IMR-90 (cell line): ENCODE data around the gene NMNAT1. TPM values are rescaled to one million over a fixed set of nuclear protein-coding genes. Genes with fewer than 3 reads are reported as not detected.

Experiments
- ATAC-seq: fragments of 200-7000 bp; cut with Tn5 transposase; 2 replicates; pipeline ENCODE4 v1.9.1; 2020; ENCODE audit warnings: low read depth, mild to moderate bottlenecking, moderate library complexity
- BruUV-seq: library from RNA; stranded (reverse); fragments of 400-500 nt; replicated peaks from 2 replicates; lab custom pipeline; 2021; lab: Mats Ljungman, UMichigan
- CTCF ChIA-PET: fragments of 300-600 bp; formaldehyde crosslinking; extraction: SDS; loops from one replicate; lab custom pipeline; 2021; ENCODE audit warnings: antibody characterized with exemption; lab: Yijun Ruan, JAX
- POLR2A ChIA-PET: fragments of 300-600 bp; sonication (Branson Sonifier 250); formaldehyde crosslinking; loops from one replicate; lab custom pipeline; 2022; ENCODE audit warnings: antibody characterized with exemption; ENCODE audit not compliant: unreplicated experiment; lab: Charles Lee
- DNase-seq: peaks from one replicate; pipeline ENCODE4 v3.0.0; 2013
- H2AFZ ChIP-seq: replicated peaks from 2 replicates; pipeline ENCODE3; 2013; ENCODE audit warnings: low read length, mild to moderate bottlenecking; ENCODE audit not compliant: poor library complexity
- H2AK5ac ChIP-seq: 2 replicates; pipeline ENCODE4 v1.6.1; 2013; ENCODE audit warnings: low read depth, low read length, inconsistent platforms
- H2AK9ac ChIP-seq: replicated peaks from 2 replicates; pipeline ENCODE3; 2013; ENCODE audit warnings: mild to moderate bottlenecking, low read depth, low read length, moderate library complexity; ENCODE audit not compliant: poor library complexity
- H2BK120ac ChIP-seq: 2 replicates; pipeline ENCODE4 v1.6.1; 2013; ENCODE audit warnings: low read depth, low read length, inconsistent platforms
- H2BK15ac ChIP-seq: 3 replicates; pipeline ENCODE4 v1.6.1; 2013; ENCODE audit warnings: low read depth, low read length, inconsistent platforms
- H2BK20ac ChIP-seq: 2 replicates; pipeline ENCODE4 v1.6.1; 2013; ENCODE audit warnings: low read depth, mild to moderate bottlenecking, inconsistent platforms, low read length, moderate library complexity
- H2BK5ac ChIP-seq: 2 replicates; pipeline ENCODE4 v1.6.1; 2013; ENCODE audit warnings: mild to moderate bottlenecking, low read depth, low read length, inconsistent platforms; ENCODE audit not compliant: poor library complexity, severe bottlenecking
- H3K14ac ChIP-seq: replicated peaks from 2 replicates; pipeline ENCODE4 v1.6.1; 2013; ENCODE audit warnings: low read depth, low read length, inconsistent platforms
- H3K18ac ChIP-seq: 2 replicates; pipeline ENCODE4 v1.6.1; 2013; ENCODE audit warnings: low read depth, low read length, control low read depth
- H3K23ac ChIP-seq: 2 replicates; pipeline ENCODE4 v1.6.1; 2013; ENCODE audit warnings: low read depth, low read length, inconsistent platforms
- H3K27ac ChIP-seq: 2 replicates; pipeline ENCODE4 v1.5.1; 2013; ENCODE audit warnings: mild to moderate bottlenecking, control low read depth, low read length; ENCODE audit not compliant: insufficient read depth
- H3K27me3 ChIP-seq: 2 replicates; pipeline ENCODE4 v1.6.1; 2013; ENCODE audit warnings: low read length; ENCODE audit not compliant: control insufficient read depth, insufficient read depth
- H3K36me3 ChIP-seq: 2 replicates; pipeline ENCODE4 v1.6.1; 2013; ENCODE audit warnings: low read length, mixed read lengths; ENCODE audit not compliant: control insufficient read depth, insufficient read depth
- H3K4ac ChIP-seq: 2 replicates; pipeline ENCODE4 v1.6.1; 2013; ENCODE audit warnings: low read depth, low read length, inconsistent platforms
- H3K4me1 ChIP-seq: 2 replicates; pipeline ENCODE4 v1.6.1; 2013; ENCODE audit warnings: low read length, mixed read lengths; ENCODE audit not compliant: control insufficient read depth, insufficient read depth
- H3K4me2 ChIP-seq: 2 replicates; pipeline ENCODE4 v1.6.1; 2013; ENCODE audit warnings: low read depth, mild to moderate bottlenecking, control low read depth, low read length, moderate library complexity
- H3K4me3 ChIP-seq: 2 replicates; pipeline ENCODE4 v1.5.1; 2013; ENCODE audit warnings: low read depth, mild to moderate bottlenecking, control low read depth, low read length, moderate library complexity; ENCODE audit not compliant: insufficient read depth
- H3K56ac ChIP-seq: 2 replicates; pipeline ENCODE4 v1.6.1; 2013; ENCODE audit warnings: low read length, inconsistent platforms; ENCODE audit not compliant: insufficient read depth; ENCODE audit errors: extremely low read depth
- H3K79me1 ChIP-seq, 2 experiments: 2 replicates each; pipeline ENCODE4 v1.6.1; 2013; ENCODE audit warnings: low read length in 2 of 2, inconsistent platforms in 1 of 2, low read depth in 1 of 2
- H3K9ac ChIP-seq: 2 replicates; pipeline ENCODE4 v1.6.1; 2013; ENCODE audit warnings: low read depth, low read length, control low read depth
- H3K9me1 ChIP-seq: 2 replicates; pipeline ENCODE4 v1.6.1; 2013; ENCODE audit warnings: low read length, inconsistent platforms; ENCODE audit not compliant: insufficient read depth
- H3K9me3 ChIP-seq: 2 replicates; pipeline ENCODE4 v1.6.1; 2013; ENCODE audit warnings: low read length; ENCODE audit not compliant: control insufficient read depth, insufficient read depth
- H4K20me1 ChIP-seq: 2 replicates; pipeline ENCODE4 v1.6.1; 2013; ENCODE audit warnings: low read length, inconsistent platforms; ENCODE audit not compliant: insufficient read depth
- H4K5ac ChIP-seq: 2 replicates; pipeline ENCODE4 v1.6.1; 2013; ENCODE audit warnings: mild to moderate bottlenecking, low read depth, low read length, control low read depth
- H4K8ac ChIP-seq, 2 experiments: 2 replicates each; pipeline ENCODE4 v1.6.1; 2013; ENCODE audit warnings: low read depth in 2 of 2, low read length in 2 of 2, control low read depth in 1 of 2, inconsistent platforms in 1 of 2
- H4K91ac ChIP-seq: 2 replicates; pipeline ENCODE4 v1.6.1; 2013; ENCODE audit warnings: low read depth, low read length, inconsistent platforms; ENCODE audit not compliant: insufficient read depth
- BHLHE40 ChIP-seq: fragments of 150-350 bp; IDR thresholded peaks from 2 replicates; pipeline ENCODE4 v1.6.1; 2016; ENCODE audit warnings: mild to moderate bottlenecking, low read depth, low read length
- CEBPB ChIP-seq: IDR thresholded peaks from 2 replicates; pipeline ENCODE4 v1.6.1; 2012; ENCODE audit warnings: low read depth, low read length, improper control_type of control experiment
- CHD1 ChIP-seq: IDR thresholded peaks from 2 replicates; pipeline ENCODE4 v1.6.1; 2012; ENCODE audit warnings: low read depth, low read length, improper control_type of control experiment
- CTCF ChIP-seq: conservative IDR thresholded peaks from 2 replicates; pipeline ENCODE4 v1.5.1; 2012; ENCODE audit warnings: mild to moderate bottlenecking, low read depth, low read length, improper control_type of control experiment
- ELK1 ChIP-seq: fragments of 150-350 bp; IDR thresholded peaks from 2 replicates; pipeline ENCODE4 v1.6.1; 2016; ENCODE audit warnings: low read depth, mild to moderate bottlenecking, low read length, moderate library complexity, borderline replicate concordance
- FOS ChIP-seq: fragments of 150-350 bp; IDR thresholded peaks from 2 replicates; pipeline ENCODE4 v1.6.1; 2016; ENCODE audit warnings: low read depth, low read length
- MAFK ChIP-seq: IDR thresholded peaks from 2 replicates; pipeline ENCODE4 v1.6.1; 2012; ENCODE audit warnings: low read depth, low read length, improper control_type of control experiment
- MAZ ChIP-seq: IDR thresholded peaks from 2 replicates; pipeline ENCODE4 v1.6.1; 2012; ENCODE audit warnings: low read depth, mild to moderate bottlenecking, low read length, improper control_type of control experiment, moderate library complexity, borderline replicate concordance
- NFE2L2 ChIP-seq: fragments of 150-350 bp; IDR thresholded peaks from 2 replicates; pipeline ENCODE4 v1.6.1; 2016; ENCODE audit warnings: low read depth, mild to moderate bottlenecking, low read length
- POLR2A ChIP-seq: IDR thresholded peaks from 2 replicates; pipeline ENCODE4 v1.6.1; 2012; ENCODE audit warnings: mild to moderate bottlenecking, low read depth, low read length
- RCOR1 ChIP-seq: IDR thresholded peaks from 2 replicates; pipeline ENCODE4 v1.6.1; 2012; ENCODE audit warnings: mild to moderate bottlenecking, low read length, improper control_type of control experiment; ENCODE audit not compliant: insufficient replicate concordance
- RFX5 ChIP-seq: IDR thresholded peaks from 2 replicates; pipeline ENCODE4 v1.8.0; 2012; ENCODE audit warnings: low read depth, mild to moderate bottlenecking, low read length, moderate library complexity
- SMC3 ChIP-seq: fragments of 150-350 bp; IDR thresholded peaks from 2 replicates; pipeline ENCODE4 v1.6.1; 2016; ENCODE audit warnings: low read depth, mild to moderate bottlenecking, antibody characterized with exemption, low read length, moderate library complexity
- USF2 ChIP-seq: fragments of 150-350 bp; IDR thresholded peaks from 2 replicates; pipeline ENCODE4 v1.6.1; 2017; ENCODE audit warnings: mild to moderate bottlenecking, antibody characterized with exemption, low read length, low read depth
- WGBS, 2 experiments: methylation state at CpG; one replicate each; pipeline versions ENCODE4 v1.1.5 to v1.1.7; 2013; ENCODE audit warnings: missing lambda C conversion rate in 2 of 2; ENCODE audit not compliant: insufficient read length in 1 of 2; ENCODE audit errors: extremely low coverage in 2 of 2; 5-methylcytosine and 5-hydroxymethylcytosine counted together
- dilution Hi-C: fragments of 300-500 bp; cut with HindIII; formaldehyde crosslinking; loops from one replicate; pipeline ENCODE4 v1.14.3; 2018; ENCODE audit warnings: low sequenced_read_pairs; ENCODE audit not compliant: unreplicated experiment
- in situ Hi-C: fragments of 300-500 bp; cut with MboI; formaldehyde crosslinking; loops from 3 replicates; pipeline ENCODE4 v1.14.3; 2019; ENCODE audit warnings: low sequenced_read_pairs, inconsistent platforms, mixed read lengths
- intact Hi-C: fragments of 100-400 bp; cut with micrococcal nuclease; formaldehyde crosslinking; loops from 2 replicates; pipeline ENCODE4 v1.10.0; 2022
- polyA plus RNA-seq, 3 experiments: library from polyadenylated mRNA; depleted of rRNA; stranded (reverse); fragments of >200 nt; gene quantifications; 2 replicates each; pipeline ENCODE4 v1.2.3, GENCODE V29; 2012; ENCODE audit warnings: low replicate concordance in 1 of 3
- total RNA-seq: library from RNA; depleted of rRNA; stranded (reverse); fragments of >200 nt; gene quantifications from 2 replicates; pipeline ENCODE4 v1.2.3, GENCODE V29; 2012

Gene NMNAT1
- total and polyA plus RNA-seq, 2 of the 4 experiments (the other 2 are of a cell fraction), result 9.1 to 11.7 TPM

- TF ChIP-seq MAFK, result no peak
- TF ChIP-seq RFX5, result no peak
- no peak for TF ChIP-seq CHD1
- TF ChIP-seq RCOR1, result no peak
- no peak for TF ChIP-seq FOS
- TF ChIP-seq USF2, result no peak
- TF ChIP-seq ELK1, result no peak
- no peak for TF ChIP-seq NFE2L2
- TF ChIP-seq SMC3, result no peak
- no peak for TF ChIP-seq CEBPB
- TF ChIP-seq MAZ, result no peak
- no peak for TF ChIP-seq POLR2A
- no peak for TF ChIP-seq CTCF
- TF ChIP-seq BHLHE40, result no peak
- ATAC-seq (no peak), DNase-seq (no peak)
- Histone ChIP-seq H3K23ac (no peak overlapping the region), H3K27ac (no peak overlapping the region), H3K27me3 (peaks cover 3% of the 10 kb centered on the region; the same call in 1 of the 2 replicates), H3K4me2 (no peak overlapping the region), H4K91ac (no peak overlapping the region), H3K9ac (no peak overlapping the region), H3K4me1 (no peaks in the 10 kb centered on the region), H2BK15ac (no peak overlapping the region), H2AK9ac (no peak overlapping the region), H2BK120ac (no peak overlapping the region), H3K14ac (no peak overlapping the region), H3K4me3 (no peak overlapping the region), H4K8ac (no peak overlapping the region), H3K9me1 (no peaks in the 10 kb centered on the region), H3K4ac (no peak overlapping the region), H3K18ac (no peak overlapping the region), H3K56ac (no peak overlapping the region), H3K9me3 (no peaks in the 10 kb centered on the region), H2AFZ (no peak overlapping the region), H2AK5ac (no peak overlapping the region), H3K79me1 (no peaks in the 10 kb centered on the region), H2BK20ac (no peak overlapping the region), H4K5ac (no peak overlapping the region), H3K36me3 (no peaks in the 10 kb centered on the region), H4K20me1 (no peaks in the 10 kb centered on the region), H2BK5ac (no peak overlapping the region)
- CTCF ChIA-PET, result interaction anchor here (1.4 kb wide), 1 partner anchor 9 kb away, joined by 3 read pairs; no protein-coding TSS in a partner anchor
- dilution Hi-C loops (no loop called here), intact Hi-C loops (no loop called here), in situ Hi-C loops (no loop called here)
- POLR2A ChIA-PET, result interaction anchor here (0.6 kb wide), 1 partner anchor 12 kb away, joined by 3 read pairs; no protein-coding TSS in a partner anchor
- BruUV-seq, result no TSS peak
- no CpG with 5 or more reads among the region's 2 CpGs for WGBS, 2 experiments
These were observed 47.7 kb downstream of the NMNAT1 start for GRCh38 chr1:9990944-9991343.
